ENCODE measurements around the gene PLCL1.

DNA sequence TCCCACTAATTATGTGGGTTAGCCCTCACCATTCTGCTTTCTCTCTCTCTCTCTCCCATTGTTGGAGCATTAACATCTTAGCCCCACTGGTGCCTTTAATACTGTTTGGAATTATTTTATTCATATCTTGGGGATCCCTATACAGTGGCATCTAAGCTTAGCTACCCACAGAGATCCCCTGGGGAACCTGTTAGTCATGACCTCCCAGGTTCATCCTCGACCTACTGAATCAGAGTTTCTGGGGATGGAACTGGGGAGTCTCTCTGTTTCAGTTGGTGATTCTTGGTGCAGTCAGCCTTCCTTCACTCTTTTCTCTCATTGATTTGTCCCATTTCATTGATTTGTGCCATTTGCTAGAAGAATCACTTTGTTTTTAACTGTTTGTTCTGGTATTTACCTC, 137.3 kb downstream of the PLCL1 start:
- TF ChIP-seq, protein P1, sequence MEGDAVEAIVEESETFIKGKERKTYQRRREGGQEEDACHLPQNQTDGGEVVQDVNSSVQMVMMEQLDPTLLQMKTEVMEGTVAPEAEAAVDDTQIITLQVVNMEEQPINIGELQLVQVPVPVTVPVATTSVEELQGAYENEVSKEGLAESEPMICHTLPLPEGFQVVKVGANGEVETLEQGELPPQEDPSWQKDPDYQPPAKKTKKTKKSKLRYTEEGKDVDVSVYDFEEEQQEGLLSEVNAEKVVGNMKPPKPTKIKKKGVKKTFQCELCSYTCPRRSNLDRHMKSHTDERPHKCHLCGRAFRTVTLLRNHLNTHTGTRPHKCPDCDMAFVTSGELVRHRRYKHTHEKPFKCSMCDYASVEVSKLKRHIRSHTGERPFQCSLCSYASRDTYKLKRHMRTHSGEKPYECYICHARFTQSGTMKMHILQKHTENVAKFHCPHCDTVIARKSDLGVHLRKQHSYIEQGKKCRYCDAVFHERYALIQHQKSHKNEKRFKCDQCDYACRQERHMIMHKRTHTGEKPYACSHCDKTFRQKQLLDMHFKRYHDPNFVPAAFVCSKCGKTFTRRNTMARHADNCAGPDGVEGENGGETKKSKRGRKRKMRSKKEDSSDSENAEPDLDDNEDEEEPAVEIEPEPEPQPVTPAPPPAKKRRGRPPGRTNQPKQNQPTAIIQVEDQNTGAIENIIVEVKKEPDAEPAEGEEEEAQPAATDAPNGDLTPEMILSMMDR (IDR thresholded peaks at IDR 0.05; ENCODE audit: low read depth, low read length): no peak
- TF ChIP-seq POLR2A (IDR thresholded peaks at IDR 0.05; ENCODE audit: extremely low read depth, insufficient read length): no peak
